Frontal cortex (tissue), 4 donors: ENCODE measurements around the gene FAR2. TPM values are rescaled to one million over a fixed set of nuclear protein-coding genes. Genes with fewer than 3 reads are reported as not detected.
"Not testable (repeated sequence)": the region's sequence is repeated elsewhere in the genome, so short reads cannot be mapped to it uniquely, and the experiment has no call there.

Source experiments
- DNase-seq, 2 donors: peaks; one replicate each; pipeline ENCODE4 v3.0.0; 2012; ENCODE audit warnings: low spot score in 2 of 2
- FAIRE-seq: peaks from 2 replicates; lab custom pipeline; 2012; peaks lifted over from hg19 to GRCh38; lab: Jason Lieb, UNC
- total RNA-seq: library from RNA; depleted of rRNA; stranded (reverse); fragments of >200 nt; gene quantifications from one replicate; pipeline ENCODE4 v1.2.3, GENCODE V29; 2014
- donor health status: control.
- donor health status: control.
- donor health status: control.

Gene FAR2
- total RNA-seq, 1 donor from 2014 or later, result 49.3 TPM

DNA sequence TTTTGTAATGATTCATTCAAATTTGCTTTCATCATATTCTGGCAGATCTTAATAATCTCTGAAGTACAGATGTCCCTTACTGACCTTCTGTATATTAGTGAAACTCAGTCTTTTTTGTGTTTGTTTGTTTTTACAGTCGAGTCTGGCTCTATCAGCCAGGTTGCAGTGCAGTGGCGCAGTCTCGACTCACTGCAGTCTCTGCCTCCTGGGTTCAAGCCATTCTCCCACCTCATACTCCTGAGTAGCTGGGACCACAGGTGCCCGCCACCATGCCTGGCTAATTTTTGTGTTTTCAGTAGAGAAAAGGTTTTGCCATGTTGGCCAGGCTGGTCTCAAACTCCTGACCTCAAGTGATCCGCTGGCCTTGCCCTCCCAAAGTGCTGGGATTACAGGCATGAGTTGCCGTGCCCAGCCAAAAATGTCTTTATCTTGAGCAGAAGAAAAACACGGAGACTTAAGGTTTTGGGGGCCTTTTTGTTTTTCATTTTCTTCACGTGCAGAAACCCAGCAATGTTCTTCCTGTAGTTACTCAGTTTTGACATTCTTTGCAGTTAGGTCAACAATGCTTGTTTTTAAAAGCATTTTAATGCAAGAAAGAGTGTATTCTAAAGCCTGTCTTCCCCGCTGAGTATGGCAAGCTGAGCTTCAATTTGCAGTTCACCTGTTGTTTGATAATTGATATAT lies 79.5 kb downstream of the FAR2 start:
- FAIRE-seq (no peak), DNase-seq (no peak)

GRCh38 chr12:29229158-29229505 lies 80.1 kb downstream of the FAR2 start:
- FAIRE-seq (no peak), DNase-seq (no peak)

DNA sequence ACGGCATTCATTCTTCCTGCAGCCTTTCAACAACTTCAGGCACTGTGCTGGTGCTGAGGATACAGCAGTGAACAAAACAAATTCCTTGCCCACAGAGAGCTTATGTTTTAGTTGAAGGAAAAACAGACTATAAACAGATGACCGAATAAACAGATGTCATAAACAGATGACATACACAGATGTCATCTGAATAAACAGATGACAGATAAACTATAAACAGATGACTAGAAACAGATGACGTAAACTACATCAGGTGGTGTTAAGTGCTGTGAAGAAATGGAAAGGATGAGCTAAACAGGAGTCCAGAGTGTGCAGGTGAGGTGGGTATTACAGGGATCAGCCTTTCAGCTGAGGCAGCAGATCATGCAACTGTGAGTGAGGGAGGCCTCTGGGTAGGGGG lies 80.9 kb downstream of the FAR2 start:
- FAIRE-seq (no peak), DNase-seq (no peak)

- no peak for DNase-seq
- no peak for FAIRE-seq
Observed at GRCh38 chr12:29230800-29231560, 81.9 kb downstream of the FAR2 start.

DNA sequence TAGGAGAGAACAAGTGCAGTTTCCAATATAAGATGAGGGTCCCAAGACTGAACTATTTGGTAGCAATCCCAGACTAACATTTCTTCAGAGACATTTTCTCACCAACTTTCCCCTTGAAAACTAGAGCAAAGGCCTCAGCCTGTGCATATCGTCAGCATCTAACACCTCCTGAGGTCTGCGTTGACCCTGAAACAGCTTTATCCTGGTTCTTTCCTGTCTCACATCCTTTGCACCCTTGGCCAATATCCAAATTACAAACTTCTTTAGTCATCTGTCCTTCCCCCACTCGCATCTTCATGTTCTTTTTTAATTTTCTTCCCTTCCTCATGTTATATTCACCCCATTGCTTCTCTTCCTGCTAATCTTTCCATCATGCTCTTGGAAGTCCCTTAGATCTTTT lies 83.0 kb downstream of the FAR2 start:
- DNase-seq (no peak), FAIRE-seq (no peak)

DNA sequence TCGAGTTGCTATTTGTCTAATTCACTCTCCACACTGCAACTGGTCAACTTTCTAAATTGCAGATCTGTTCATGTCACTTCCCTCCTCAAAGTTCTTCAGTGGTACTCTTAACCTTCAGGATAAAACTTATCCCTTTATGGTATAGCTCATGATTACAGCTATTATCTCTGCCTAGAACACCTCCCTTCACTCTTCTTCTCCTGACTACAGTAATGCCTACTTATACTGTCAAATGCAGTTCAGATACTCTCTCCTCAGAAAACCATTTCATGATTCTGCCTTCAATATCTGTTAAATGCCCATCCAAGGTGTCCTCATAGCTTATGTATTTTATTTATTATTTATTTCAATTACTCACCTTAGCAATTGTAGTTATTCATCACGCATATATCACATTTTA lies 85.5 kb downstream of the FAR2 start:
- FAIRE-seq, result no peak
- DNase-seq, result no peak

DNA sequence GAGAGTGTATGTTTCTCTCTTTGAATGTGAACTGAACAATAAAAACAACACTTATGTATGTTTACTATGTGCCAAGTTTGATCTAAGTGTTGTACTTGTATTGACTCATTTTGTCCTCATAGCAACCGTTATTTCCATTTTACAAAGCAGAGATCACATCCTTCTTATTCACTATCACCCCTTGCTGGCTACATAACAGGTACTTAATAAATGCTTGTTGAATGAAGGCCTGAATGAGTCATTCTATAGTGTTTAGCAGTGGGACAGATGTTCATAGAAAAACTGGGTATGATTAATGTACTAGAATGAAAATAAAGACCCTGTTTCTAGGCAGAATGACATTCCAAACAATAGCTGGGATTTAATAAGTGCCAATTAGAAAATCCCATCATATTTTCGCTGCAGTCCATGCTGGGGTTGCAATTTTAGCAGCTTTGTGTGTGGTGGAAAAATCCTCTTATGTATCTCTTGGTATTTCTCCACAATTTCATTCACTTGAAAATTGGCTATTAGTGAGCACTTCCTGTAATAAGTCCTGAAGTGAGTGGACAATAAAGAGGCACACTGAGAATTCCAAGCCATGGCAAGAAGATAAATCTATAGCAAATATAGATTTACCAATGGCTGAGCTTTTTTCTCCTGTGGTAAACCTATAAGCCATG lies 86.0 kb downstream of the FAR2 start:
- FAIRE-seq (no peak), DNase-seq (no peak)

DNA sequence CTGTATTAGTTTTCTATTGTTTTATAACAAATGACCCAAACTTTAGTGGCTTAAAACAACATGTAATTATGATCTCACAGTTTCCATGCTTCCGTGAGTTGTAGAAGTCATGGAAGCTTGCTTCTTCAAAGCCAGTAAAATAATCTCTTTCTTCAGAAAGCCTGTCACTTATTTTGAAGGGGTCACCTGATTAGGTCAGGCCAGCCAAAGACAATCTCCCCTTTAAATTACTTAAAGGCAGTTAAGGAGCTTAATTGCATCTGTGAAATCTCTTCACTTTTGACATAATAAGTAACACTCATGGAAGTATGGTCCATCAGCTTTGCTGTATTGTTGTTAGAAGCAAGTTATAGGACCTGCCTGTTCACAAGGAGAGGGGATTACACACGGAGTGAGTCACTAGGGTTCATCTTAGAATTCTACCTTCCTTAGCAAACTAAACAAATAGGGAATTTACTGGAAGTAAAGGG lies 89.8 kb downstream of the FAR2 start:
- FAIRE-seq (no peak), DNase-seq (no peak)

DNA sequence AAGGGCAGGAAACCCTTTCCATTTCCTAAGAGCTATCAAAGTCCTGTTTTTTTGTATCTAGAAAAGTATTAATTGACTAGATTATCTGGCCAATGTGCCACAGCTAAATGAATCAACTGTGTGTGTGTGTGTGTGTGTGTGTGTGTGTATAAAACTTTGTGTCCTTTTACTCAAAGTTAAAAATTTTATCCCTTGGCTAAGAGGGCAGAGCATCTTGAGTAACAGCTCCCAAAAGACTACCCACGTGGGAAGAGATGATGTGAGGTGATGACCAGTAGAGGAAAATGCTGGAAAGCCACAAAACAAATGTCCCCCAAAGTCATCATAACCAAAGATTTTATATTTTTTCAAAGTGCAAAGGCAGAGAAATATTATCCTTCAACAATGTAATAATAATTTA lies 90.3 kb downstream of the FAR2 start:
- FAIRE-seq (no peak), DNase-seq (no peak)

GRCh38 chr12:29240441-29240840 lies 91.4 kb downstream of the FAR2 start:
- DNase-seq, result no peak
- no peak for FAIRE-seq

DNA sequence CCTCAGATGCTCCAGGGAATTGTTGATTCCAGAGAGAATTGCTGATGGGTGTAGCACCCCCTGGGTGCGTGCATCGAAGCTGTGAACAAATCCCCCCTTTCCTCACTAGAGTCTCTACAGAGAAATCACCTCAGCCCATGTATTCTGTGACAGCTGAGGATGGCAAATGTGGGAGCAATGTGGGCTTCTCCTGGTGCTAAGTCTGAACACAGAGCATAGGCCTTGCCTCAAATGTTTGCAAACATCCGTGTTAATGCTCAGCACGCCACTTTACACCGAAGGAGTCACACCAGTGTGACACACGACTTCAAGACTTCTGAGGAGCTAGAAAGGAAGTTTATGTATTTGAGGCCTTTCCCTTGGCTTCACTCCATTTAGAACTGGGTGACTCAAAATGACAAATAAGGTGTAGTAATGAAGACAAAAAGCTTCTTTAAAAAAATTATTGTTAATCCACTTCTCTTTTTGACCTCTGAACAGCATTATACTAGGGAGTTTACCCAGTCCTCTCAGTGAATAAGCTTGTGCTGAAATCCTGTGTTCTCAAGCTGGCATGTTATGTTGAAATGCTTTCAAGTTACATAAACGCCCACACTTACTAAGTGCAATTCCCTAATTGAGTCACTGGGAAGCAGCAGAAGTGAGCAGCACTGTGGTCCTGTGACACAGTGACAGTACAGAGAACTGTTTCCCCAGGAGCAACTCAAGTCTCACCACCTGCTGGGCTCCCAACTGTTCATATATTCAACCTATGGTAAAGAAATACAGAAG lies 92.9 kb downstream of the FAR2 start:
- peak; percentile 5 to 28 for DNase-seq
- FAIRE-seq, result no peak

DNA sequence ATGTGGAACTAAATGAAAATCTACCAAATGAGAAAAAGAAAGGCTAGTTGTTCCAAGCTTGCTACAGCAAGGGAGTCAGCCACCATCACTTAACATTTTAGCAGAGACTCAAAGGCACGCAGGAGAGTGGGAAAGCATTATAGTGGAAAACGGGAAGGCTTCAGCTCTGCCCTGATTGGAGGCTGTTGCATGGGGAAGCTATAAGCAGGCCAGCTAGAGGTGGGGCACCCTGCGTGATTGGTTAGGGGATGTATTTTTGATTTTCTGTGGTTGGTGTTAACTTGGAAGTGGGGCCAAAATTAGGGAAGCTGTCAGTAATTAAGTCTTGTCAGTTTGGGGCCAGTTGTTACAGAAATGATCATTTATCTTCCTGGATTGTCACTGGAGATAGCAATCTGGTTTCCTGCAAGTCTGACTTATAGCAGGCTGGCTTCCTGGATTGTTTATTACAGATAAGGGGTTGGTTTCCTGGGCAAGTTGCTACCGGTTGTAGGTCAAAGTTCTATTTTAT lies 93.9 kb downstream of the FAR2 start:
- FAIRE-seq, result no peak
- no peak for DNase-seq

- no peak for DNase-seq
- no peak for FAIRE-seq
Observed at GRCh38 chr12:29244159-29244765, 95.2 kb downstream of the FAR2 start.

- DNase-seq (no peak), FAIRE-seq (no peak)
Observed at GRCh38 chr12:29245246-29245645, 96.2 kb downstream of the FAR2 start.

GRCh38 chr12:29249930-29250329 lies 100.9 kb downstream of the FAR2 start:
- no peak for FAIRE-seq

GRCh38 chr12:29253906-29254625 lies 105.0 kb downstream of the FAR2 start:
- DNase-seq (no peak), FAIRE-seq (no peak)

More at GRCh38 chr12:29249930-29250329, 100.9 kb downstream of the FAR2 start:
- DNase-seq, result no peak

DNA sequence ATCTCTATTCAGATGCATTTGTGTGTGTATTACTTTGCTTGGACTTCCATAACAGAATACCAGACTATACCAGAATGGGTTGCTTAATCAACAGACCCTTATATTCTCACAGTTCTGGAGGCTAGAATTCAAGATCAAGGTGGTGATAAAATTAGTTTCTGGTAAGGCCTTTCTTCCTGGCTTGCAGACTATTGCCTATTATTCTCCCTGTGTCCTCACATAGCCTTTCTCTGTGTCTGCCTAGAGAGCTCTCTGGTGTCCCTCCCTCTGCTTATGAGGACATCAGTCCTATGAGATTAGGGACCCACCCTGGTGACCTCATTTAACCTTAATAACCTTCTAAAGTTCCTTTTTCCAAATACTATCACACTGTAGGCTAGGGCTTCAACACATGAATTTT lies 106.0 kb downstream of the FAR2 start:
- DNase-seq (no peak), FAIRE-seq (no peak)

GRCh38 chr12:29256598-29256997 lies 107.5 kb downstream of the FAR2 start:
- FAIRE-seq, result no peak
- no peak for DNase-seq

GRCh38 chr12:29257687-29258086 lies 108.6 kb downstream of the FAR2 start:
- DNase-seq, FAIRE-seq: not testable (repeated sequence)
